GM12872 (cell line): ENCODE measurements around the gene ADCYAP1R1.

Source experiments
- TF ChIP-seq, protein P1 (sequence below): IDR thresholded peaks from 3 replicates; pipeline ENCODE4 v1.5.1; 2011; ENCODE audit warnings: low read depth, mild to moderate bottlenecking, low read length, moderate library complexity; ENCODE audit not compliant: insufficient read depth

Gene ADCYAP1R1

DNA sequence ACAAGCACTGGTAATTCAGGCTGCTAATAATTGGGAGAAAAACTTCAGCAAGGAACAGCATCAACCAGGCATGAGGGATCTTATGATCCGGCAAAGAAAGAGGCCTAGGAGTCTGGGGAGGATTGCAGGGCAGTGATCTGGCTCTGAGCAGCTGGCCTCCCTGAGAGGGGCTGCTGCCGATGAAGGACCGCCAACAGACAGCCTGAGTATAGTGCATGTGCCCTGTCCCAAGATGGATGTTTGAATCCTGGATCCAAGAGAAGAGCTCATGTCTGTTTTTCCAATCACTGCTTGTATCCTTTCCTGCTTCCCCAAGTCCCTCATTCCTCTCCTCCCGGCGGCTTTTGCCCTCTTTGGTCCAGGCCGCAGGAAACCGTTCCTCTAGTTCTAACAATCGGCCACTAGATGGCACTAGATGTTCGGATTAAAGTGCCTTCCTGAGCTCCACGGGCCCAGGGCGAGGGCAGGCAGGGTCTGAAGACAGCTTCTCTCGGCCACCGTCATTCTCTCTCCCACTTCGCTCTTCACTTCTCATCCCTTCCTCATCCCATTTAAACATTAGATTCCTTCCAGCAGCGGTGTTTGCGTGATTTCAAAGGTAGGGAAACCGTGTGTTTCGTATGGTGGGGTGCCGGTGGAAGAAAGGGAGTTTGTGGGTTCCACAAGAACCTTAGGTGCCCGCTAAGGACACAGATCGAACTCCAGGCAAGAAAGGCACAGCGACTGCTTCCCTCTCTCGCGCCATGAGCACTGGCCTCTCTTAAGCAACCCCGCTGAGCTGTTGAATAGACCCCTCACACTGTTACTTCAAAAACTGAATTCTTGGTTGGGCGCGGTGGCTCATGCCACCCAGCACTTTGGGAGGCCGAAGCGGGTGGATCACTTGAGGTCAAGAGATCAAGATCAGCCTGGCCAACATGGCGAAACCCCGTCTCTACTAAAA lies 82.4 kb downstream of the ADCYAP1R1 start:
- TF ChIP-seq, protein P1, sequence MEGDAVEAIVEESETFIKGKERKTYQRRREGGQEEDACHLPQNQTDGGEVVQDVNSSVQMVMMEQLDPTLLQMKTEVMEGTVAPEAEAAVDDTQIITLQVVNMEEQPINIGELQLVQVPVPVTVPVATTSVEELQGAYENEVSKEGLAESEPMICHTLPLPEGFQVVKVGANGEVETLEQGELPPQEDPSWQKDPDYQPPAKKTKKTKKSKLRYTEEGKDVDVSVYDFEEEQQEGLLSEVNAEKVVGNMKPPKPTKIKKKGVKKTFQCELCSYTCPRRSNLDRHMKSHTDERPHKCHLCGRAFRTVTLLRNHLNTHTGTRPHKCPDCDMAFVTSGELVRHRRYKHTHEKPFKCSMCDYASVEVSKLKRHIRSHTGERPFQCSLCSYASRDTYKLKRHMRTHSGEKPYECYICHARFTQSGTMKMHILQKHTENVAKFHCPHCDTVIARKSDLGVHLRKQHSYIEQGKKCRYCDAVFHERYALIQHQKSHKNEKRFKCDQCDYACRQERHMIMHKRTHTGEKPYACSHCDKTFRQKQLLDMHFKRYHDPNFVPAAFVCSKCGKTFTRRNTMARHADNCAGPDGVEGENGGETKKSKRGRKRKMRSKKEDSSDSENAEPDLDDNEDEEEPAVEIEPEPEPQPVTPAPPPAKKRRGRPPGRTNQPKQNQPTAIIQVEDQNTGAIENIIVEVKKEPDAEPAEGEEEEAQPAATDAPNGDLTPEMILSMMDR: peak; percentile 67

DNA sequence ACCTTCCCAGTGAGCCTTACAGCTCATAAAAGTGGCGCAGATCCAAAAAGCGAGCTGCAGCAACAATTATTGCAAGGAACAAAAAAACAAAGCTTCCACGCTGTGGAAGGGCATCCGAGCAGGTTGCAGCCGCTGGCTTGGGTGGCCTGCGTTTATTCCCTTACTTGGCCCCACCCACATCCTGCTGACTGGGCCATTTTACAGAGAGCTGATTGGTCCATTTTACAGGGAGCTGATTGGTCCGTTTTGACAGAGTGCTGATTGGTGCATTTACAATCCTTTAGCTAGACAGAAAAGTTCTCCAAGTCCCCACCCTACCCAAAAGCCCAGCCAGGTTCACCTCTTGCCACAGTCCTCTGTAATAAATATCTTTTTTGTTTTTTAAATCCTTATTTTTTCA lies 85.1 kb downstream of the ADCYAP1R1 start:
- TF ChIP-seq, protein P1: no peak

DNA sequence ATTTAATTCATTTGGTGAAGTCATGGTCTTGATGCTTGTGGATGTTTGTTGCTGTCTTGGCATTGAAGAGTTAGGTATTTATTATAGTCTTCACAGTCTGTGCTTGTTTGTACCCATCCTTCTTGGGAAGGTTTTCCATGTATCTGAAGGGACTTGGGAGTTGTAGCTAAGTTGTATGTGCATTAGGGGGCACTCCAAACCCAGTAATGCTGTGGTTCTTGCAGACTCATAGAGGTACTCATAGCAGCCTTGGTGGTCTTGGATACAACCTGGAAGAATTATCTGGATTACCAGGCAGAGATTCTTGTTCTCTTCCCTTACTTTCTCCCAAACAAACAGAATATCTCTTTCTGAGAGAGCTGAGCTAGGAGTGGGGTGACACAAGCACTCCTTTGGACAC lies 93.2 kb downstream of the ADCYAP1R1 start:
- TF ChIP-seq, protein P1: no peak

DNA sequence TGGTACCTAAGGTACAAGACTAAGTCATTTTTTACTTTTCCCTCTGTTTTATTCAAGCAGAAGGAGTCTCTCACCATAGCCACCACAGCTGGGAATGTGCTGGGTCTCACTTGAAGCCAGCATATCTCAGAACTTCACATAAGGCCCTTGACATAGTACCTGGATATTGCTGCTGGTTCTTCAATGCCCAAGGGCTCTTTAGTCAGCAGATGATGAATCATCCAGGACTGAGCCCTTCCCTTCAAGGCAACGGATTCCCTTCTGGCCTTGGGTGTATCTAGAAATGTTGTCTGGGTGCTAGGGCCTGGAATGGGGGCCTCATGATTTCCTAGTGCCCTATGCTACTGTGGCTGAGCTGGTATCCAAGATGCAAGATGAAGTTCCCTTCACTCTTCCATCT lies 93.9 kb downstream of the ADCYAP1R1 start:
- TF ChIP-seq, protein P1: no peak

DNA sequence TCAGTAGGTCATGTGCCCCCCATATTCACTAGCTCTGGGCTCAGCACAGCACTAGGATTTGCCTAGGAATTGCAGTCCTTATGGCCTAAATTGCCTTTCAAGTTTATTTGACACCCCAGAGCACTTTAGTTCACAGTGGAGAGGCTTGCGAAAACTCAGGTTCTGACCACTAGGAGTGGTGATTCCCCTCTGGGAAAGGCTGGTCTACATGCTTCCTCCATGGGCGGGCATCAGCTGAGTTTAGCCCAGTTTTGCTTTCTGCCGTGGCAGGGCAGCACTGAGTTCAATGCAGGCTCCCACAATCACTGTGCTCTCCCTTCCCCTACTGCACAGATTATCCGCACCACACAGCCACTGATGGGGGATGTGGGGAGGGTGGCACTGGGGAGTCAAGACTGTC lies 94.4 kb downstream of the ADCYAP1R1 start:
- TF ChIP-seq, protein P1: no peak

DNA sequence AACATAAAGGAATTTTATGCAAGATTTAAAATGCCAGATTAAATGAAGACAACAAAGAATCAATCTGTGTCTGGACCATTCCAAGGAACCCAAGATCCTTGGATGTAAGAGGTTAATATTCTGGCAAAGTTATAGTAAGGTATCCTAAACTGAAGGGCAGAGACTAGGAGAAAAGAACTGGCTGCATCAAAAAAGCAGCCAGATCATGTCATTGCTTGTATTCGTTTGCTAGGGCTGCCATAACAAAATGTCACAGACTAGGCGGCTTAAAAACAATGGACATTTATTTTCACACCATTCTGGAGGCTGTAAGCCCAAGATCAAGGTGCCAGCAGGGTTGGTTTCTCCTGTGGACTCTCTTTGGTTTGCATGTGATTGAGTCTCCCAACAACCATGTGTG lies 99.7 kb downstream of the ADCYAP1R1 start:
- TF ChIP-seq, protein P1: no peak

DNA sequence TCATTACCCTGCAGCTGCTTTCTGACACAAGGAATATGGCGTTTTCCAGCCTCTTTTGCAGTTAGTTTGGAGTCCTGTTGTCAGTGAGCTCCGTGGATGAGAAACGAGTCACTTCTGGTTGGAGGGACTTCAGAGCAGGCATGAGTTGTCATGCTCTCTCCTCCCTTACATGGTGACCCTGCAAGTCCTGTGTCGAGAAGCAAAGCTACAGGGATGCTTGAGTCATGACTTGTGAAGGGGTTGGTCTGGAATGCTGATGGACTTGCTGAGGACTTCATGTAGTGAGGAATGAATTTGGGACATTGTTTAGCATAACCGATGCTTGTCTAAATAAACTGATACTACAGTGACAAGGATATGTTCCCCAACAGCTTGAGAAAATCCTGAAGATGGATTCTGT lies 108.8 kb downstream of the ADCYAP1R1 start:
- TF ChIP-seq, protein P1: no peak
